SK-N-SH treated with all-trans-retinoic acid at 6 μM for 48 hours (cell line): ENCODE results near the gene TSPAN9.
A peak's percentile ranks its signal among the peaks of the same experiment; 100 is the strongest.

Source experiments
- ATAC-seq: fragments of 200-7000 bp; cut with Tn5 transposase; 3 replicates; pipeline ENCODE4 v1.9.1; 2020; ENCODE audit warnings: mild to moderate bottlenecking, moderate library complexity
- ARNTL ChIP-seq: fragments of 450-650 bp; formaldehyde crosslinking; IDR thresholded peaks from 2 replicates; pipeline ENCODE4 v1.5.0; 2020; ENCODE audit warnings: low read depth, mild to moderate bottlenecking, moderate library complexity, borderline replicate concordance
- BACH2 ChIP-seq: fragments of 250-450 bp; sonication (Bioruptor Pico); IDR thresholded peaks from 2 replicates; pipeline ENCODE4 v1.9.0; 2021; ENCODE audit warnings: mild to moderate bottlenecking, borderline replicate concordance
- CSRNP3 ChIP-seq: fragments of 250-450 bp; sonication (Bioruptor Pico); IDR thresholded peaks from 2 replicates; pipeline ENCODE4 v1.5.1; 2021; ENCODE audit warnings: mild to moderate bottlenecking, moderate library complexity
- ESRRG ChIP-seq: fragments of 250-450 bp; sonication (Bioruptor Pico); IDR thresholded peaks from 2 replicates; pipeline ENCODE4 v1.6.1; 2021; ENCODE audit warnings: mild to moderate bottlenecking
- GLIS3 ChIP-seq: fragments of 250-450 bp; sonication (Bioruptor Pico); IDR thresholded peaks from 2 replicates; pipeline ENCODE4 v1.5.0; 2020; ENCODE audit warnings: mild to moderate bottlenecking, moderate library complexity
- ISL1 ChIP-seq: fragments of 250-450 bp; sonication (Bioruptor Pico); IDR thresholded peaks from 2 replicates; pipeline ENCODE4 v2.1.2; 2022; ENCODE audit warnings: mild to moderate bottlenecking, moderate library complexity
- PATZ1 ChIP-seq: fragments of 250-450 bp; sonication (Bioruptor Pico); IDR thresholded peaks from 2 replicates; pipeline ENCODE4 v1.8.0; 2020; ENCODE audit warnings: mild to moderate bottlenecking, moderate library complexity, borderline replicate concordance
- RARB ChIP-seq: fragments of 250-450 bp; sonication (Bioruptor Pico); IDR thresholded peaks from 2 replicates; pipeline ENCODE4 v1.8.0; 2021; ENCODE audit warnings: mild to moderate bottlenecking, moderate library complexity
- TCF4 ChIP-seq: fragments of 250-450 bp; sonication (Bioruptor Pico); IDR thresholded peaks from 2 replicates; pipeline ENCODE4 v1.8.0; 2021; ENCODE audit warnings: mild to moderate bottlenecking, moderate library complexity, borderline replicate concordance
- ZFP3 ChIP-seq: fragments of 250-450 bp; sonication (Bioruptor Pico); IDR thresholded peaks from 2 replicates; pipeline ENCODE4 v1.5.0; 2020; ENCODE audit warnings: mild to moderate bottlenecking, moderate library complexity
- ZFP30 ChIP-seq: fragments of 450-650 bp; formaldehyde crosslinking; IDR thresholded peaks from 2 replicates; pipeline ENCODE4 v1.5.0; 2022; ENCODE audit warnings: mild to moderate bottlenecking, moderate library complexity
- ZNF565 ChIP-seq: fragments of 450-650 bp; formaldehyde crosslinking; conservative IDR thresholded peaks from 2 replicates; pipeline ENCODE4 v1.5.0; 2020; ENCODE audit warnings: low read depth, mild to moderate bottlenecking, moderate library complexity
- ZNF70 ChIP-seq: fragments of 450-650 bp; formaldehyde crosslinking; IDR thresholded peaks from 2 replicates; pipeline ENCODE4 v1.5.0; 2020; ENCODE audit warnings: mild to moderate bottlenecking, moderate library complexity
- ZNF8 ChIP-seq: fragments of 450-650 bp; formaldehyde crosslinking; IDR thresholded peaks from 2 replicates; pipeline ENCODE4 v1.5.0; 2020; ENCODE audit warnings: mild to moderate bottlenecking, moderate library complexity
- TF ChIP-seq, protein P1 (sequence below): fragments of 250-450 bp; sonication (Bioruptor Pico); IDR thresholded peaks from 2 replicates; pipeline ENCODE4 v1.5.0; 2020; ENCODE audit warnings: mild to moderate bottlenecking, moderate library complexity
- TF ChIP-seq, protein P2 (sequence below): fragments of 250-450 bp; sonication (Bioruptor Pico); IDR thresholded peaks from 2 replicates; pipeline ENCODE4 v1.8.0; 2021; ENCODE audit warnings: low read depth, mild to moderate bottlenecking, moderate library complexity, borderline replicate concordance

The TSPAN9 gene

GRCh38 chr12:3128498-3129293 lies 51.5 kb downstream of the TSPAN9 start:
- TF ChIP-seq ISL1 (CRISPR knock-in tag) (no peak), ESRRG (CRISPR knock-in tag) (no peak), ARNTL (CRISPR knock-in tag) (no peak), GLIS3 (CRISPR knock-in tag) (no peak), PATZ1 (CRISPR knock-in tag) (no peak), RARB (CRISPR knock-in tag) (no peak)
- TF ChIP-seq, protein P1, sequence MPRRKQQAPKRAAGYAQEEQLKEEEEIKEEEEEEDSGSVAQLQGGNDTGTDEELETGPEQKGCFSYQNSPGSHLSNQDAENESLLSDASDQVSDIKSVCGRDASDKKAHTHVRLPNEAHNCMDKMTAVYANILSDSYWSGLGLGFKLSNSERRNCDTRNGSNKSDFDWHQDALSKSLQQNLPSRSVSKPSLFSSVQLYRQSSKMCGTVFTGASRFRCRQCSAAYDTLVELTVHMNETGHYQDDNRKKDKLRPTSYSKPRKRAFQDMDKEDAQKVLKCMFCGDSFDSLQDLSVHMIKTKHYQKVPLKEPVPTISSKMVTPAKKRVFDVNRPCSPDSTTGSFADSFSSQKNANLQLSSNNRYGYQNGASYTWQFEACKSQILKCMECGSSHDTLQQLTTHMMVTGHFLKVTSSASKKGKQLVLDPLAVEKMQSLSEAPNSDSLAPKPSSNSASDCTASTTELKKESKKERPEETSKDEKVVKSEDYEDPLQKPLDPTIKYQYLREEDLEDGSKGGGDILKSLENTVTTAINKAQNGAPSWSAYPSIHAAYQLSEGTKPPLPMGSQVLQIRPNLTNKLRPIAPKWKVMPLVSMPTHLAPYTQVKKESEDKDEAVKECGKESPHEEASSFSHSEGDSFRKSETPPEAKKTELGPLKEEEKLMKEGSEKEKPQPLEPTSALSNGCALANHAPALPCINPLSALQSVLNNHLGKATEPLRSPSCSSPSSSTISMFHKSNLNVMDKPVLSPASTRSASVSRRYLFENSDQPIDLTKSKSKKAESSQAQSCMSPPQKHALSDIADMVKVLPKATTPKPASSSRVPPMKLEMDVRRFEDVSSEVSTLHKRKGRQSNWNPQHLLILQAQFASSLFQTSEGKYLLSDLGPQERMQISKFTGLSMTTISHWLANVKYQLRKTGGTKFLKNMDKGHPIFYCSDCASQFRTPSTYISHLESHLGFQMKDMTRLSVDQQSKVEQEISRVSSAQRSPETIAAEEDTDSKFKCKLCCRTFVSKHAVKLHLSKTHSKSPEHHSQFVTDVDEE (CRISPR knock-in tag) = no peak
- no peak for ATAC-seq

DNA sequence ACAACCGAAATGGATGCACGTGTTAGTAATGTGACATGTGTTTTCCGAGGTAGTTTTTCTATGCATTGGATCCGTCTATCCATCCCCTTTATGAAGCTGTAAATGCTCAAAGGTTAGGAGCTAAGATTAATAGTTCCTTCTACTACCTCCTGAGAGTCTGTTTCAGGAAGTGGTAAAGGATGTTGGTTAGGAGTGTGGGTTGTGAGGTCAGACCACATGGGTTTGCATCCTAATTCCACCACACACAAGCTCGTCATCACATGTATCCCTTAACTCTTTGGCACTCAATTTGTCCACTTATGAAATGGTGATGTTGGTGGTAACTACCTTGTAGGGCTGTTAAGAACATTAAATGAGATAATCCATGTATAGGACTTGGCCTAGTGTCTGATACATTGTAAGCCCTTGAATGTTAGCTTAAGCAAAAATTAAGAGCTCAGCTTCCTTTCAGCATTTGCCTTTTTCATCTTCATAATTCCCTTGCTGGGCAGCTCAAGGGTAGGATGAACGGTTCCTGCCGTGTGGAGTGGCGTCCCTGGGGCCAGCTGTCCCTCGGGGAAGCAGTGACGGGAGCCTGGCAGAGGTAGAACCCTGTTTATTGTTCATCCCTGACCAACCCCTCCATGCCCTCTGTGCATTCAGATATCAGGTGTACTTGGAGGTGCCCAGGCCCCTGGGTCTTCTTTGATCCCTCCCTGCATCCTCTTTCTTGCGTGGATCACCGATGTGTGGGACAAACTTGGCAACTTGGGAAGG lies 52.3 kb downstream of the TSPAN9 start:
- ATAC-seq = no peak
- TF ChIP-seq GLIS3 (CRISPR knock-in tag) = no peak
- no peak for TF ChIP-seq ZNF565
- TF ChIP-seq TCF4 (CRISPR knock-in tag) = no peak
- TF ChIP-seq BACH2 = no peak
- TF ChIP-seq ISL1 (CRISPR knock-in tag) = no peak
- no peak for TF ChIP-seq CSRNP3 (CRISPR knock-in tag)
- TF ChIP-seq, protein P1 (CRISPR knock-in tag) = no peak
- TF ChIP-seq ZNF8 (CRISPR knock-in tag) = no peak
- TF ChIP-seq ZFP3 = no peak
- no peak for TF ChIP-seq RARB (CRISPR knock-in tag)

GRCh38 chr12:3130057-3130830 lies 53.1 kb downstream of the TSPAN9 start:
- peak; percentile 14; the same call in 1 of the 3 replicates for ATAC-seq

More at GRCh38 chr12:3130057-3130830, 53.1 kb downstream of the TSPAN9 start:
- TF ChIP-seq TCF4 (CRISPR knock-in tag) (no peak), RARB (CRISPR knock-in tag) (no peak), ZFP30 (CRISPR knock-in tag) (no peak), ZNF70 (CRISPR knock-in tag) (no peak), ESRRG (CRISPR knock-in tag) (no peak)
- TF ChIP-seq, protein P2, sequence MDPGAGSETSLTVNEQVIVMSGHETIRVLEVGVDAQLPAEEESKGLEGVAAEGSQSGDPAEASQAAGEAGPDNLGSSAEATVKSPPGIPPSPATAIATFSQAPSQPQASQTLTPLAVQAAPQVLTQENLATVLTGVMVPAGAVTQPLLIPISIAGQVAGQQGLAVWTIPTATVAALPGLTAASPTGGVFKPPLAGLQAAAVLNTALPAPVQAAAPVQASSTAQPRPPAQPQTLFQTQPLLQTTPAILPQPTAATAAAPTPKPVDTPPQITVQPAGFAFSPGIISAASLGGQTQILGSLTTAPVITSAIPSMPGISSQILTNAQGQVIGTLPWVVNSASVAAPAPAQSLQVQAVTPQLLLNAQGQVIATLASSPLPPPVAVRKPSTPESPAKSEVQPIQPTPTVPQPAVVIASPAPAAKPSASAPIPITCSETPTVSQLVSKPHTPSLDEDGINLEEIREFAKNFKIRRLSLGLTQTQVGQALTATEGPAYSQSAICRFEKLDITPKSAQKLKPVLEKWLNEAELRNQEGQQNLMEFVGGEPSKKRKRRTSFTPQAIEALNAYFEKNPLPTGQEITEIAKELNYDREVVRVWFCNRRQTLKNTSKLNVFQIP (CRISPR knock-in tag) = no peak
- TF ChIP-seq, all 23 proteins: peak for 0
